Aorta (tissue), 5 donors: ENCODE results near the gene ABHD15. TPM values are rescaled to one million over a fixed set of nuclear protein-coding genes. Genes with fewer than 3 reads are reported as not detected.

Source experiments
- ATAC-seq: fragments of 200-7000 bp; cut with Tn5 transposase; one replicate; pipeline ENCODE4 v1.9.1; 2022; ENCODE audit warnings: moderate library complexity; ENCODE audit not compliant: low FRiP score
- DNase-seq, 2 donors: peaks; one replicate each; pipeline ENCODE4 v3.0.0-alpha.2; 2020
- H3K27ac ChIP-seq, 2 donors: one replicate each; pipeline ENCODE4 v1.5.1; 2013; ENCODE audit warnings: low read length in 2 of 2, mild to moderate bottlenecking in 2 of 2, moderate library complexity in 2 of 2, control low read depth in 1 of 2, inconsistent platforms in 1 of 2, low read depth in 1 of 2
- H3K27me3 ChIP-seq, 2 donors: one replicate each; pipeline ENCODE4 v1.6.1; 2013; ENCODE audit warnings: control low read depth in 1 of 2, low read length in 1 of 2, mild to moderate bottlenecking in 1 of 2, moderate library complexity in 1 of 2; ENCODE audit not compliant: insufficient read depth in 2 of 2, control insufficient read depth in 1 of 2
- H3K36me3 ChIP-seq, 2 donors: one replicate each; pipeline ENCODE4 v1.6.1; 2013; ENCODE audit warnings: control low read depth in 1 of 2, low read length in 1 of 2, mild to moderate bottlenecking in 1 of 2; ENCODE audit not compliant: insufficient read depth in 2 of 2, control insufficient read depth in 1 of 2
- H3K4me1 ChIP-seq, 2 donors: one replicate each; pipeline ENCODE4 v1.6.1; 2013; ENCODE audit warnings: low read length in 2 of 2, control low read depth in 1 of 2, mild to moderate bottlenecking in 1 of 2, moderate library complexity in 1 of 2; ENCODE audit not compliant: insufficient read depth in 2 of 2, control insufficient read depth in 1 of 2
- H3K4me3 ChIP-seq, 2 donors: one replicate each; pipeline ENCODE4 v1.5.1; 2013; ENCODE audit warnings: low read length in 2 of 2, control low read depth in 1 of 2, mild to moderate bottlenecking in 1 of 2
- H3K9me3 ChIP-seq: one replicate; pipeline ENCODE4 v1.6.1; 2013; ENCODE audit warnings: mild to moderate bottlenecking, low read length; ENCODE audit not compliant: control insufficient read depth
- WGBS, 2 donors: extraction: QIAGEN DNeasy Blood & Tissue Kit; methylation state at CpG; one replicate each; pipeline ENCODE4 v1.1.7; 2013; 5-methylcytosine and 5-hydroxymethylcytosine counted together
- intact Hi-C, 2 donors: fragments of 100-400 bp; cut with DNase I; formaldehyde crosslinking; loops; one replicate each; pipeline versions ENCODE4 v1.14.2 to v1.15.0; 2022
- polyA plus RNA-seq, 2 donors: library from polyadenylated mRNA; stranded (reverse); fragments of 200-250 nt; gene quantifications; one replicate each; pipeline ENCODE4 v1.2.3, GENCODE V29; 2013
- total RNA-seq, 2 donors: library from RNA; stranded (reverse); fragmentation: NEBNext Ultra II Directional; extraction: Animal tissue kit (Norgen Biotek cat#: 25700); gene quantifications; one replicate each; pipeline ENCODE4 v1.2.1, GENCODE V29; 2021
- donor health status: healthy with polysubstance abuse.
- donor health status: Bipolar disorder and iron deficiency.
- donor health status: DM: no; HTN: no; CAD: no.
- donor health status: DM: no; HTN: no; CAD: no.
- donor health status: DM: yes; HTN: yes; CAD: no.

Gene ABHD15
- total and polyA plus RNA-seq, 4 donors = 2.8 to 9.8 (median 4.6) TPM

GRCh38 chr17:29572691-29573557 lies 6.1 kb upstream of the ABHD15 start:
- peak overlapping the region in 1 of 2 donors; percentile 4 for H3K4me3 ChIP-seq
- H3K27ac ChIP-seq = no peak overlapping the region
- DNase-seq = peak; percentile 75 to 91
- intact Hi-C loops = no loop called here
- no peaks in the 10 kb centered on the region for H3K36me3 ChIP-seq
- H3K4me1 ChIP-seq = no peaks in the 10 kb centered on the region
- ATAC-seq = peak; percentile 71
- 14 to 22% methylated on average over 41 to 62 of the region's 62 CpGs for WGBS, 2 donors
- H3K9me3 ChIP-seq = no peaks in the 10 kb centered on the region
- H3K27me3 ChIP-seq = no peaks in the 10 kb centered on the region

- H3K4me1 ChIP-seq = no peaks in the 10 kb centered on the region
- peak overlapping the region in 1 of 2 donors; percentile 4 for H3K4me3 ChIP-seq
- no peaks in the 10 kb centered on the region for H3K27me3 ChIP-seq
- intact Hi-C loops = no loop called here
- H3K27ac ChIP-seq = no peak overlapping the region
- no peak for ATAC-seq
- H3K9me3 ChIP-seq = no peaks in the 10 kb centered on the region
- H3K36me3 ChIP-seq = no peaks in the 10 kb centered on the region
- DNase-seq = peak; percentile 56 to 77
- WGBS, 2 donors = 23 to 26% methylated on average over 29 to 30 of the region's 30 CpGs
Measured at GRCh38 chr17:29571883-29572681, 5.2 kb upstream of the ABHD15 start.

GRCh38 chr17:29571486-29571882 lies 4.6 kb upstream of the ABHD15 start:
- 83 to 86% methylated on average over 6 of the region's 6 CpGs for WGBS, 2 donors
- Histone ChIP-seq H3K4me1 (no peaks in the 10 kb centered on the region), H3K9me3 (no peaks in the 10 kb centered on the region), H3K27ac (no peak overlapping the region), H3K27me3 (no peaks in the 10 kb centered on the region), H3K4me3 (no peak overlapping the region), H3K36me3 (no peaks in the 10 kb centered on the region)
- ATAC-seq (no peak), DNase-seq (peak in 1 of 2 donors; percentile 49)
- intact Hi-C loops = no loop called here

GRCh38 chr17:29570521-29570920 lies 3.7 kb upstream of the ABHD15 start:
- Histone ChIP-seq H3K36me3 (no peaks in the 10 kb centered on the region), H3K4me3 (no peak overlapping the region), H3K4me1 (no peaks in the 10 kb centered on the region), H3K9me3 (no peaks in the 10 kb centered on the region), H3K27me3 (no peaks in the 10 kb centered on the region), H3K27ac (no peak overlapping the region)
- ATAC-seq (no peak), DNase-seq (peak; percentile 34 to 57)
- WGBS, 2 donors = 72 to 74% methylated on average over 7 of the region's 7 CpGs
- intact Hi-C loops = no loop called here

GRCh38 chr17:29569245-29569950 lies 2.6 kb upstream of the ABHD15 start:
- Histone ChIP-seq H3K4me1 (no peaks in the 10 kb centered on the region), H3K36me3 (no peaks in the 10 kb centered on the region), H3K4me3 (peak overlapping the region in 1 of 2 donors; percentile 54), H3K9me3 (no peaks in the 10 kb centered on the region), H3K27me3 (no peaks in the 10 kb centered on the region), H3K27ac (peak overlapping the region in 1 of 2 donors; percentile 38)
- DNase-seq (peak; percentile 37 to 60), ATAC-seq (no peak)
- WGBS, 2 donors = 48 to 49% methylated on average over 14 of the region's 14 CpGs
- intact Hi-C loops = no loop called here

- Histone ChIP-seq H3K27ac (peak within 1 kb of the TSS; percentile 1 to 43), H3K4me3 (peak within 1 kb of the TSS; percentile 50 to 54), H3K36me3 (no peaks in the 10 kb centered on the region), H3K27me3 (no peaks in the 10 kb centered on the region), H3K4me1 (no peaks in the 10 kb centered on the region), H3K9me3 (no peaks in the 10 kb centered on the region)
- peak; percentile 78 for ATAC-seq
- peak; percentile 94 to 97 for DNase-seq
- WGBS, 2 donors = 0 to 1% methylated on average over 53 to 85 of the region's 85 CpGs
- intact Hi-C loops = no loop called here
Measured at GRCh38 chr17:29568331-29569244, 1.8 kb upstream of the ABHD15 start, which contains the start of gene TP53I13. TP53I13 (plus strand) TSS chr17:29568701; CDS start chr17:29568759, 58 bp downstream.

GRCh38 chr17:29567554-29568330 lies 905 bp upstream of the ABHD15 start:
- intact Hi-C loops = no loop called here
- peak; percentile 71 for ATAC-seq
- no peaks in the 10 kb centered on the region for H3K4me1 ChIP-seq
- peak; percentile 81 to 87 for DNase-seq
- peak overlapping the region; percentile 50 to 54 for H3K4me3 ChIP-seq
- H3K27ac ChIP-seq = peak overlapping the region; percentile 1 to 43
- no peaks in the 10 kb centered on the region for H3K9me3 ChIP-seq
- no peaks in the 10 kb centered on the region for H3K27me3 ChIP-seq
- WGBS, 2 donors = 0% methylated on average over 60 to 63 of the region's 63 CpGs
- no peaks in the 10 kb centered on the region for H3K36me3 ChIP-seq
